ENCODE measurements around the gene TESPA1.

Gene TESPA1

GRCh38 chr12:54984658-54985376, at the start of gene TESPA1:
TSS of gene TESPA1 (minus strand) at chr12:54984762. CDS start at chr12:54974562, 10,200 bp downstream.
- H3K4me1 Mint-ChIP-seq (ENCODE audit: low read depth), result peaks cover 66% of the 10 kb centered on the region
- H3K4me3 Mint-ChIP-seq, result peak within 1 kb of the TSS; percentile 94
- H3K27me3 Mint-ChIP-seq (ENCODE audit: low read depth), result no peaks in the 10 kb centered on the region
- peaks cover 54% of the 10 kb centered on the region for H3K36me3 Mint-ChIP-seq (ENCODE audit: low read depth)
- peak within 1 kb of the TSS; percentile 88 for H3K27ac Mint-ChIP-seq
- peak; percentile 88 for DNase-seq (ENCODE audit: low spot score)
- peaks cover 6% of the 10 kb centered on the region for H3K9me3 Mint-ChIP-seq

- peaks cover 24% of the 10 kb centered on the region for H3K4me1 Mint-ChIP-seq (ENCODE audit: low read depth)
- no peak overlapping the region for H3K4me3 Mint-ChIP-seq
- no peaks in the 10 kb centered on the region for H3K9me3 Mint-ChIP-seq
- H3K27me3 Mint-ChIP-seq (ENCODE audit: low read depth), result peaks cover 30% of the 10 kb centered on the region
- no peak overlapping the region for H3K27ac Mint-ChIP-seq
- no peaks in the 10 kb centered on the region for H3K36me3 Mint-ChIP-seq (ENCODE audit: low read depth)
- DNase-seq (ENCODE audit: low spot score), result no peak
Observed at GRCh38 chr12:55034218-55034617, 49.7 kb upstream of the TESPA1 start.

- Mint-ChIP-seq H3K27ac (no peak overlapping the region), H3K36me3 (ENCODE audit: low read depth) (no peaks in the 10 kb centered on the region), H3K4me3 (no peak overlapping the region), H3K9me3 (no peaks in the 10 kb centered on the region), H3K4me1 (ENCODE audit: low read depth) (no peaks in the 10 kb centered on the region), H3K27me3 (ENCODE audit: low read depth) (peaks cover 60% of the 10 kb centered on the region)
- DNase-seq (ENCODE audit: low spot score), result no peak
Observed at GRCh38 chr12:55025508-55025907, 40.9 kb upstream of the TESPA1 start.

- Mint-ChIP-seq H3K36me3 (ENCODE audit: low read depth) (no peaks in the 10 kb centered on the region), H3K27me3 (ENCODE audit: low read depth) (peaks cover 65% of the 10 kb centered on the region), H3K9me3 (no peaks in the 10 kb centered on the region), H3K4me3 (no peak overlapping the region), H3K27ac (no peak overlapping the region), H3K4me1 (ENCODE audit: low read depth) (no peaks in the 10 kb centered on the region)
- DNase-seq (ENCODE audit: low spot score), result no peak
Observed at GRCh38 chr12:55024575-55024974, 40.0 kb upstream of the TESPA1 start.

- no peaks in the 10 kb centered on the region for H3K36me3 Mint-ChIP-seq (ENCODE audit: low read depth)
- no peaks in the 10 kb centered on the region for H3K4me1 Mint-ChIP-seq (ENCODE audit: low read depth)
- no peak for DNase-seq (ENCODE audit: low spot score)
- no peak within 1 kb of the TSS for H3K4me3 Mint-ChIP-seq
- H3K27me3 Mint-ChIP-seq (ENCODE audit: low read depth), result peaks cover 66% of the 10 kb centered on the region
- no peak within 1 kb of the TSS for H3K27ac Mint-ChIP-seq
- no peaks in the 10 kb centered on the region for H3K9me3 Mint-ChIP-seq
Observed at GRCh38 chr12:55019784-55020183, 35.2 kb upstream of the TESPA1 start, which contains the start of gene NEUROD4. TSS of gene NEUROD4 (plus strand) at chr12:55019974. CDS start at chr12:55026440, 6,466 bp downstream.

GRCh38 chr12:55017416-55017925, 32.9 kb upstream of the TESPA1 start:
- Mint-ChIP-seq H3K27me3 (ENCODE audit: low read depth) (peaks cover 53% of the 10 kb centered on the region), H3K4me1 (ENCODE audit: low read depth) (no peaks in the 10 kb centered on the region), H3K27ac (no peak overlapping the region), H3K9me3 (peaks cover 4% of the 10 kb centered on the region), H3K36me3 (ENCODE audit: low read depth) (no peaks in the 10 kb centered on the region), H3K4me3 (no peak overlapping the region)
- DNase-seq (ENCODE audit: low spot score), result no peak

- Mint-ChIP-seq H3K36me3 (ENCODE audit: low read depth) (no peaks in the 10 kb centered on the region), H3K9me3 (peaks cover 17% of the 10 kb centered on the region), H3K27ac (no peak overlapping the region), H3K4me3 (no peak overlapping the region), H3K27me3 (ENCODE audit: low read depth) (peaks cover 12% of the 10 kb centered on the region), H3K4me1 (ENCODE audit: low read depth) (no peaks in the 10 kb centered on the region)
- DNase-seq (ENCODE audit: low spot score), result no peak
Observed at GRCh38 chr12:55008944-55009585, 24.5 kb upstream of the TESPA1 start.

- Mint-ChIP-seq H3K4me1 (ENCODE audit: low read depth) (peaks cover 6% of the 10 kb centered on the region), H3K27ac (no peak overlapping the region), H3K36me3 (ENCODE audit: low read depth) (no peaks in the 10 kb centered on the region), H3K27me3 (ENCODE audit: low read depth) (no peaks in the 10 kb centered on the region), H3K9me3 (peaks cover 10% of the 10 kb centered on the region), H3K4me3 (no peak overlapping the region)
- no peak for DNase-seq (ENCODE audit: low spot score)
Observed at GRCh38 chr12:55002355-55002754, 17.8 kb upstream of the TESPA1 start.

- no peak overlapping the region for H3K4me3 Mint-ChIP-seq
- no peaks in the 10 kb centered on the region for H3K27me3 Mint-ChIP-seq (ENCODE audit: low read depth)
- no peaks in the 10 kb centered on the region for H3K36me3 Mint-ChIP-seq (ENCODE audit: low read depth)
- H3K4me1 Mint-ChIP-seq (ENCODE audit: low read depth), result peaks cover 6% of the 10 kb centered on the region
- DNase-seq (ENCODE audit: low spot score), result no peak
- H3K9me3 Mint-ChIP-seq, result peaks cover 5% of the 10 kb centered on the region
- no peak overlapping the region for H3K27ac Mint-ChIP-seq
Observed at GRCh38 chr12:55001198-55001868, 16.8 kb upstream of the TESPA1 start.

GRCh38 chr12:54998958-54999510, 14.5 kb upstream of the TESPA1 start:
- H3K27ac Mint-ChIP-seq, result no peak overlapping the region
- no peaks in the 10 kb centered on the region for H3K27me3 Mint-ChIP-seq (ENCODE audit: low read depth)
- DNase-seq (ENCODE audit: low spot score), result no peak
- no peaks in the 10 kb centered on the region for H3K36me3 Mint-ChIP-seq (ENCODE audit: low read depth)
- H3K9me3 Mint-ChIP-seq, result no peaks in the 10 kb centered on the region
- peaks cover 6% of the 10 kb centered on the region for H3K4me1 Mint-ChIP-seq (ENCODE audit: low read depth)
- no peak overlapping the region for H3K4me3 Mint-ChIP-seq

- Mint-ChIP-seq H3K4me1 (ENCODE audit: low read depth) (peaks cover 9% of the 10 kb centered on the region), H3K4me3 (no peak overlapping the region), H3K36me3 (ENCODE audit: low read depth) (no peaks in the 10 kb centered on the region), H3K27ac (no peak overlapping the region), H3K9me3 (no peaks in the 10 kb centered on the region), H3K27me3 (ENCODE audit: low read depth) (no peaks in the 10 kb centered on the region)
- DNase-seq (ENCODE audit: low spot score), result no peak
Observed at GRCh38 chr12:54997929-54998522, 13.5 kb upstream of the TESPA1 start.

- H3K27me3 Mint-ChIP-seq (ENCODE audit: low read depth), result no peaks in the 10 kb centered on the region
- no peaks in the 10 kb centered on the region for H3K36me3 Mint-ChIP-seq (ENCODE audit: low read depth)
- H3K4me3 Mint-ChIP-seq, result no peak overlapping the region
- no peak overlapping the region for H3K27ac Mint-ChIP-seq
- no peak for DNase-seq (ENCODE audit: low spot score)
- no peaks in the 10 kb centered on the region for H3K9me3 Mint-ChIP-seq
- H3K4me1 Mint-ChIP-seq (ENCODE audit: low read depth), result peaks cover 14% of the 10 kb centered on the region
Observed at GRCh38 chr12:54996205-54996604, 11.6 kb upstream of the TESPA1 start.

GRCh38 chr12:54993181-54993835, 8.7 kb upstream of the TESPA1 start:
- Mint-ChIP-seq H3K27ac (no peak overlapping the region), H3K9me3 (no peaks in the 10 kb centered on the region), H3K27me3 (ENCODE audit: low read depth) (no peaks in the 10 kb centered on the region), H3K36me3 (ENCODE audit: low read depth) (no peaks in the 10 kb centered on the region), H3K4me3 (no peak overlapping the region), H3K4me1 (ENCODE audit: low read depth) (peaks cover 37% of the 10 kb centered on the region)
- peak; percentile 63 for DNase-seq (ENCODE audit: low spot score)
